Measurements from ENCODE around the gene LAMA3. TPM values are rescaled to one million over a fixed set of nuclear protein-coding genes. Genes with fewer than 3 reads are reported as not detected.

LAMA3 gene
- total RNA-seq, 1 donor from 2014 or later: 3.5 TPM

DNA sequence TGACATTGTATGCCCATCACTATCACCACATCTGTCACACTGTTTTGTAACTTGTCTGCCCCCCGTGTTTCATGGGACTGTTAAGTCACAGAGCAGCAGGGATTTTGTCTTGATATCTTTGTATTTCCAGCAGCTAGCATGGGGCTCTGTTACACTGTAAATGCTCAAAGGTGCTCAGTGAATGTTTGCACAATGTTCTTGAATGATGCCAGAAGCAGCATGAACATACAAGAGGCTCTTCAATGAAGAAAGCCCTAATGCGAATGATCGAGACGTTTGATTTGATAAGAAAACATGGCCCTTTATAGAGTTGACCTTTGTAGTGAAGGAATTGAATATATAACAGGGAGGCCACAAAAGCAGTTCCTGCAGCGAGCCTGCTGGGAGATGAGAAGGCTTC, 204.4 kb downstream of the LAMA3 start:
- Histone ChIP-seq H3K36me3 (no peaks in the 10 kb centered on the region), H3K27me3 (ENCODE audit: low read depth) (no peaks in the 10 kb centered on the region), H3K27ac (replicated peaks) (no peak overlapping the region), H3K9me3 (replicated peaks) (no peaks in the 10 kb centered on the region), H3K4me1 (no peaks in the 10 kb centered on the region), H3K4me3 (no peak overlapping the region)
- no peak for DNase-seq
- TF ChIP-seq, protein P1, sequence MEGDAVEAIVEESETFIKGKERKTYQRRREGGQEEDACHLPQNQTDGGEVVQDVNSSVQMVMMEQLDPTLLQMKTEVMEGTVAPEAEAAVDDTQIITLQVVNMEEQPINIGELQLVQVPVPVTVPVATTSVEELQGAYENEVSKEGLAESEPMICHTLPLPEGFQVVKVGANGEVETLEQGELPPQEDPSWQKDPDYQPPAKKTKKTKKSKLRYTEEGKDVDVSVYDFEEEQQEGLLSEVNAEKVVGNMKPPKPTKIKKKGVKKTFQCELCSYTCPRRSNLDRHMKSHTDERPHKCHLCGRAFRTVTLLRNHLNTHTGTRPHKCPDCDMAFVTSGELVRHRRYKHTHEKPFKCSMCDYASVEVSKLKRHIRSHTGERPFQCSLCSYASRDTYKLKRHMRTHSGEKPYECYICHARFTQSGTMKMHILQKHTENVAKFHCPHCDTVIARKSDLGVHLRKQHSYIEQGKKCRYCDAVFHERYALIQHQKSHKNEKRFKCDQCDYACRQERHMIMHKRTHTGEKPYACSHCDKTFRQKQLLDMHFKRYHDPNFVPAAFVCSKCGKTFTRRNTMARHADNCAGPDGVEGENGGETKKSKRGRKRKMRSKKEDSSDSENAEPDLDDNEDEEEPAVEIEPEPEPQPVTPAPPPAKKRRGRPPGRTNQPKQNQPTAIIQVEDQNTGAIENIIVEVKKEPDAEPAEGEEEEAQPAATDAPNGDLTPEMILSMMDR (IDR thresholded peaks at IDR 0.05; ENCODE audit: borderline replicate concordance): no peak
- intact Hi-C loops (cut with micrococcal nuclease): no loop called here

DNA sequence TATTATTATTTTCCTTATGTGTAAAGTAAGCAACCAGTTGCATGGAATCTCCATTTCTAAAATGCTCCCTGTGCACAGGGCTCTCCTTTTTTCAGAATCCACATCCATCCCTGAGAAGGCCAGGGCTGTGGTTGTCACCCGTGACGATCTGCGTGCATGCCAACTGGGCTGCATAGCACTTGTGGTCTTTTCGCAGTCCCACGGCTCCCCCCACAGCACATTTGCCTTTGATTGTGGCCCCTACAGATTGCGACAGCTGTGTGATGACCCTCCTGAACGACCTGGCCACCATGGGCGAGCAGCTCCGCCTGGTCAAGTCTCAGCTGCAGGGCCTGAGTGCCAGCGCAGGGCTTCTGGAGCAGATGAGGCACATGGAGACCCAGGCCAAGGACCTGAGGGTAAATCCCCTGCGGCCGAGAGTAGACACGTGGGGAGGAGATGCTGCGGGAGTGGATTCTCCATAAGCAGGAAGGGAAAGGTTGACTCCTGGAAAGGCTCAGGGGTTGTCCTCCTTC, 205.5 kb downstream of the LAMA3 start:
- no peaks in the 10 kb centered on the region for H3K9me3 ChIP-seq (replicated peaks)
- no peaks in the 10 kb centered on the region for H3K27me3 ChIP-seq (ENCODE audit: low read depth)
- intact Hi-C loops (cut with micrococcal nuclease): no loop called here
- no peak overlapping the region for H3K4me3 ChIP-seq
- TF ChIP-seq, protein P1 (IDR thresholded peaks at IDR 0.05; ENCODE audit: borderline replicate concordance): no peak
- DNase-seq: no peak
- H3K4me1 ChIP-seq: no peaks in the 10 kb centered on the region
- no peak overlapping the region for H3K27ac ChIP-seq (replicated peaks)
- no peaks in the 10 kb centered on the region for H3K36me3 ChIP-seq

DNA sequence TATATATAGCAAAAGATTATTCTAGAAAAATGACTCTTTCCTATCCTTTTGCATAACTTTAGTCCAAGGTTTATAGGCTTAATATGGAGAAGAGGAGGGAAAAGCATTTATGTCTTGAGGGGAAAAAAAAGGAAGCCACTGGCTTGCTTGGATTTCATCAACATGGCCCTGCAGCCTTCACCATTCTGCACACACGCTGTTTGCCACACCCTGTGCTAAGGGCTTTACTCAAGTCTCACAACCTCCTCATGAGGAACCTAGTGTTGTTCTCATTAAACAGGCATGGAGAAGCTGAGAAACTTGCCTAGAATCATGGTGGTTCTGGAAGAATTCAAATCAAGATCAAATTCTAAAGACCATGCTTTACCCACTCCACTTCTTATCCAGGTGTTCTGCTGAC, 208.0 kb downstream of the LAMA3 start:
- H3K4me3 ChIP-seq: no peak overlapping the region
- TF ChIP-seq, protein P1 (IDR thresholded peaks at IDR 0.05; ENCODE audit: borderline replicate concordance): no peak
- H3K4me1 ChIP-seq: peaks cover 8% of the 10 kb centered on the region
- H3K27me3 ChIP-seq (ENCODE audit: low read depth): no peaks in the 10 kb centered on the region
- no peak overlapping the region for H3K27ac ChIP-seq (replicated peaks)
- DNase-seq: no peak
- no peaks in the 10 kb centered on the region for H3K36me3 ChIP-seq
- intact Hi-C loops (cut with micrococcal nuclease): no loop called here
- H3K9me3 ChIP-seq (replicated peaks): no peaks in the 10 kb centered on the region

DNA sequence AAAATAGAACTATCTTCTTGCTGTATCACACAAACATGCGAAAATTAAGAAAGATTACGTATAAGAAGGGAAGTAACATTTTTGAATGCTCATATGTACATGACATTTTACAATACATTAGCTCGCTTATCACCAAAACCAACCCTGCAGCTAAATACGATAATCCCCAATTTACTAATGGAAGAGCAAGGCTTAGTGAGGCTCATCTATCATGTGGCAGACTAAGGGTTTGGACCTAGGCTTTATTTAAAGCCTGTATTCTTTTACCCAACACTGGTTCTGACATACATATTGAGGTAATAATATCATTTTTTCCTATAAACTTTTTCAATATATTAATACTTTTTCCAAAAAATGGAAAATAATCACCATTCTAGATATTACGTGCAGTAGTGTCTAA, 208.5 kb downstream of the LAMA3 start:
- no peak overlapping the region for H3K4me3 ChIP-seq
- no peaks in the 10 kb centered on the region for H3K9me3 ChIP-seq (replicated peaks)
- peaks cover 8% of the 10 kb centered on the region for H3K4me1 ChIP-seq
- intact Hi-C loops (cut with micrococcal nuclease): no loop called here
- TF ChIP-seq, protein P1 (IDR thresholded peaks at IDR 0.05; ENCODE audit: borderline replicate concordance): no peak
- H3K27me3 ChIP-seq (ENCODE audit: low read depth): no peaks in the 10 kb centered on the region
- H3K36me3 ChIP-seq: no peaks in the 10 kb centered on the region
- H3K27ac ChIP-seq (replicated peaks): no peak overlapping the region
- DNase-seq: no peak

DNA sequence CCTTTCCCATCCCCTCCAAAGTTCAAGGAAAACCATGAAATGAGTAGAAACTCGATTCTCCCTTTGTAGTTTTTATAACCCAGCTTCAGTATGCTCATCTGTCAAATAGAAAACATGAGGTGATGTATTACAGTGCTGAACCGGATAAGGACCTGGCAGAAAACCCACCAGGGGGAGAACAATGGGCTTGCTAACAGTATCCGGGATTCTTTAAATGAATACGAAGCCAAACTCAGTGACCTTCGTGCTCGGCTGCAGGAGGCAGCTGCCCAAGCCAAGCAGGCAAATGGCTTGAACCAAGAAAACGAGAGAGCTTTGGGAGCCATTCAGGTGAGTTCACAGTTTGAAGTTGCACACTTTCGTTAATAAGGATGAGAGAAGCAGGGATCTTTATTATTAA, 211.7 kb downstream of the LAMA3 start:
- peaks cover 8% of the 10 kb centered on the region for H3K4me1 ChIP-seq
- TF ChIP-seq, protein P1 (IDR thresholded peaks at IDR 0.05; ENCODE audit: borderline replicate concordance): no peak
- peaks cover 16% of the 10 kb centered on the region for H3K36me3 ChIP-seq
- no peak overlapping the region for H3K4me3 ChIP-seq
- H3K27ac ChIP-seq (replicated peaks): no peak overlapping the region
- no peak for DNase-seq
- H3K27me3 ChIP-seq (ENCODE audit: low read depth): no peaks in the 10 kb centered on the region
- intact Hi-C loops (cut with micrococcal nuclease): no loop called here
- no peaks in the 10 kb centered on the region for H3K9me3 ChIP-seq (replicated peaks)
